Epithelial cell of esophagus (primary cell): ENCODE results near the gene PPIA.

Source experiments
- DNase-seq: peaks from one replicate; pipeline ENCODE4 v3.0.0; 2010; ENCODE audit warnings: low read depth
- H3K4me3 ChIP-seq: 2 replicates; pipeline ENCODE4 v1.5.1; 2011; ENCODE audit warnings: mild to moderate bottlenecking, low read length, control low read depth
- CTCF ChIP-seq: IDR thresholded peaks from 2 replicates; pipeline ENCODE4 v1.5.1; 2011; ENCODE audit warnings: low read depth, mild to moderate bottlenecking, low read length, control low read depth, inconsistent platforms; ENCODE audit not compliant: insufficient read depth; ENCODE audit errors: missing control alignments

PPIA gene

GRCh38 chr7:44847920-44848634 is 51.6 kb downstream of the PPIA start, which contains the start of gene H2AZ2:
H2AZ2 (minus strand) TSS chr7:44848087; CDS start chr7:44847971, 116 bp downstream.
- peak within 1 kb of the TSS; percentile 93 for H3K4me3 ChIP-seq
- TF ChIP-seq CTCF: no peak
- peak; percentile 100 for DNase-seq

- no peak for TF ChIP-seq CTCF
- no peak overlapping the region for H3K4me3 ChIP-seq
- no peak for DNase-seq
Measured at GRCh38 chr7:44849259-44849884, 52.9 kb downstream of the PPIA start.

GRCh38 chr7:44849885-44850544 is 53.5 kb downstream of the PPIA start:
- TF ChIP-seq CTCF: no peak
- DNase-seq: no peak
- H3K4me3 ChIP-seq: no peak overlapping the region

GRCh38 chr7:44852590-44852989 is 56.1 kb downstream of the PPIA start:
- DNase-seq: no peak
- no peak for TF ChIP-seq CTCF
- no peak overlapping the region for H3K4me3 ChIP-seq
